HepG2 (cell line): Measurements from ENCODE around the gene GRB2. TPM values are rescaled to one million over a fixed set of nuclear protein-coding genes. Genes with fewer than 3 reads are reported as not detected.

Source experiments
- CREB1 ChIP-seq, 2 experiments: fragments of 450-650 bp in 1 of 2; IDR thresholded peaks; 2 replicates each; pipeline ENCODE4 v1.6.1; 2016 to 2017; ENCODE audit warnings: control low read depth in 1 of 2, mild to moderate bottlenecking in 1 of 2, missing compliant biosample characterization in 1 of 2, missing genetic modification characterization in 1 of 2
- PHF8 ChIP-seq: sonication (generic); formaldehyde crosslinking; IDR thresholded peaks from 2 replicates; pipeline ENCODE4 v1.5.0; 2020; ENCODE audit warnings: missing genetic modification reagents
- PLRG1 ChIP-seq: fragments of 450-650 bp; conservative IDR thresholded peaks from 2 replicates; pipeline ENCODE4 v1.6.1; 2016
- SMARCE1 ChIP-seq: fragments of 450-650 bp; IDR thresholded peaks from 2 replicates; pipeline ENCODE4 v1.6.1; 2017; ENCODE audit warnings: borderline replicate concordance
- TBX2 ChIP-seq: sonication (generic); formaldehyde crosslinking; IDR thresholded peaks from 2 replicates; pipeline ENCODE4 v1.5.0; 2020; ENCODE audit warnings: missing genetic modification reagents, mild to moderate bottlenecking, borderline replicate concordance
- TCF7L2 ChIP-seq: IDR thresholded peaks from 2 replicates; pipeline ENCODE4 v1.6.1; 2011; ENCODE audit warnings: mild to moderate bottlenecking, low read depth, low read length, moderate library complexity
- TEAD3 ChIP-seq: optimal IDR thresholded peaks from 2 replicates; pipeline ENCODE3; 2016; ENCODE audit warnings: borderline replicate concordance
- ZFP62 ChIP-seq: sonication (generic); formaldehyde crosslinking; IDR thresholded peaks from 2 replicates; pipeline ENCODE4 v1.4.0; 2020; ENCODE audit warnings: missing genetic modification reagents
- ZFP82 ChIP-seq: sonication (generic); formaldehyde crosslinking; IDR thresholded peaks from 2 replicates; pipeline ENCODE4 v1.5.1; 2020; ENCODE audit warnings: mild to moderate bottlenecking, missing genetic modification reagents, borderline replicate concordance
- ZFP90 ChIP-seq: sonication (generic); formaldehyde crosslinking; IDR thresholded peaks from 2 replicates; pipeline ENCODE4 v1.8.0; 2022; ENCODE audit warnings: missing genetic modification reagents, mild to moderate bottlenecking, inconsistent platforms, borderline replicate concordance
- ZNF12 ChIP-seq: sonication (generic); formaldehyde crosslinking; IDR thresholded peaks from 2 replicates; pipeline ENCODE4 v1.5.0; 2020; ENCODE audit warnings: missing genetic modification reagents
- ZNF354B ChIP-seq: sonication (generic); formaldehyde crosslinking; IDR thresholded peaks from 2 replicates; pipeline ENCODE4 v1.8.0; 2022; ENCODE audit warnings: mild to moderate bottlenecking, missing genetic modification reagents
- polyA plus RNA-seq, 8 experiments: library from polyadenylated mRNA; depleted of rRNA in 3 of 8; stranded (reverse) in 7 of 8; unstranded in 1 of 8; fragments of >200 nt; fragmentation: Illumina TruSeq in 4 of 8; extraction: Trizol in 4 of 8; gene quantifications; 2 replicates each; pipeline versions ENCODE4 v1.2.1 to v1.2.3, GENCODE V29; 2011 to 2016; ENCODE audit warnings: low read depth in 4 of 8, missing spikeins in 1 of 8, mixed read lengths in 1 of 8; ENCODE audit not compliant: insufficient read depth in 1 of 8
- total RNA-seq, 5 experiments: library from RNA; depleted of rRNA; stranded (reverse); fragments of >200 nt; fragmentation: Illumina TruSeq; extraction: Trizol; gene quantifications; 2 replicates each; pipeline ENCODE4 v1.2.3, GENCODE V29; 2016; ENCODE audit warnings: low read depth in 1 of 5
- TF ChIP-seq, protein P1 (sequence below): sonication (generic); formaldehyde crosslinking; IDR thresholded peaks from 2 replicates; pipeline ENCODE4 v1.5.1; 2020; ENCODE audit warnings: missing genetic modification reagents, mild to moderate bottlenecking, borderline replicate concordance
- TF ChIP-seq, protein P2 (sequence below): sonication (generic); formaldehyde crosslinking; IDR thresholded peaks from 2 replicates; pipeline ENCODE4 v1.4.0; 2020; ENCODE audit warnings: mild to moderate bottlenecking, low read depth, missing genetic modification reagents
- TF ChIP-seq, protein P3 (sequence below): sonication (generic); formaldehyde crosslinking; IDR thresholded peaks from 2 replicates; pipeline ENCODE4 v1.5.0; 2020; ENCODE audit warnings: missing genetic modification reagents
- TF ChIP-seq, protein P4 (sequence below): IDR thresholded peaks from 2 replicates; pipeline ENCODE4 v1.6.1; 2016
- TF ChIP-seq, protein P5 (sequence below): sonication (generic); formaldehyde crosslinking; IDR thresholded peaks from 2 replicates; pipeline ENCODE4 v1.5.0; 2020; ENCODE audit warnings: missing genetic modification reagents
- TF ChIP-seq, protein P6 (sequence below): sonication (generic); formaldehyde crosslinking; IDR thresholded peaks from 2 replicates; pipeline ENCODE4 v1.9.0; 2021; ENCODE audit warnings: missing genetic modification reagents, borderline replicate concordance

GRB2 gene
- total and polyA plus RNA-seq, 2 of the 13 experiments (the other 11 are each of a cell fraction or from before 2014, with no cell fraction given), result 84.6 to 92.3 TPM

DNA sequence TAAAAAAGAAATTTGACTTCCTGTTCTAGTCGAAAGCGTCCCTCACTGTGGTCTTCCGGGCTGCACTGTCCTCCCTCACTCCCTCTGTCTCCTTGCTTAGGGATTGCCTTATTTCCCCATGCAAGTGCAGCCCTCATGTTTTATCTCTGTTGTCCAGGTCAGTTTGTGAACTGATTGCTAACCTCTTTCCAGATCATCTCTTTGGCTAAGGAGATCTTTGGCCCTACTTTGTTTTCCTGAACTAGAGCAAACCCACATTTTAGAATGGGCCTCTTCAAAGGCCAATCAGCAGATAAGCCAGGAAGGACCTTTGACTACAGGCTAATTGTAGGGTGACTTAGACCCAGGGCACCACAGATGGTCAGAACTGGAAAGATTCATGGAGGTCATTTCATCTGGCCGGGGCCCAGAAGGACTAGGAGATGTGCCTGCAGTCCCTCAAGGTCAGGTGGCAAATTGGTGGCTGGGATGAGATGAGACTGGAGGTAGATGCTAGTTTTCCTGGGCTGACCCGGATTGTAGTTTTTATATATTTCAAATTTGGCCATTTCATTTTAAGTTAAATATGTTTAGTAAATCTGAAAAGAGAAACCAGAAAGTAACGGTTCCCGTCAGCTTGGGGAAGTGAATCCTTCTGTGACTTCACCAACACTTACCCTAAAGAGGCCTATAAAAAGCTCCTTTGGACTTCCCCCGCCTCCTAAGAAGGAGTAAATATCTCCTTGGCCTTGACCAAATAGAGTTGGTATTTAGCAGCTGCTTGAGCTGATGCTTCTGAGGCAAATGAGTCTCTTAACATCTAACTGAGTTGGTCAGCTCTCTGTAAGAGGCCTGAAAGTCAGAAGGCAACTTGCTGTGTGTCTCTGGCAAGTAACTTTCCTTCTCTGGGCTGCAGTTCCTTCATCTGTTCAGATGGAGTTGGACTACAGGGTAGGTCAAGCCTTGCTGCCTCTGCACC lies 110.0 kb downstream of the GRB2 start (continued):
- no peak for TF ChIP-seq ZNF354B (CRISPR knock-in tag)
- TF ChIP-seq, protein P1, sequence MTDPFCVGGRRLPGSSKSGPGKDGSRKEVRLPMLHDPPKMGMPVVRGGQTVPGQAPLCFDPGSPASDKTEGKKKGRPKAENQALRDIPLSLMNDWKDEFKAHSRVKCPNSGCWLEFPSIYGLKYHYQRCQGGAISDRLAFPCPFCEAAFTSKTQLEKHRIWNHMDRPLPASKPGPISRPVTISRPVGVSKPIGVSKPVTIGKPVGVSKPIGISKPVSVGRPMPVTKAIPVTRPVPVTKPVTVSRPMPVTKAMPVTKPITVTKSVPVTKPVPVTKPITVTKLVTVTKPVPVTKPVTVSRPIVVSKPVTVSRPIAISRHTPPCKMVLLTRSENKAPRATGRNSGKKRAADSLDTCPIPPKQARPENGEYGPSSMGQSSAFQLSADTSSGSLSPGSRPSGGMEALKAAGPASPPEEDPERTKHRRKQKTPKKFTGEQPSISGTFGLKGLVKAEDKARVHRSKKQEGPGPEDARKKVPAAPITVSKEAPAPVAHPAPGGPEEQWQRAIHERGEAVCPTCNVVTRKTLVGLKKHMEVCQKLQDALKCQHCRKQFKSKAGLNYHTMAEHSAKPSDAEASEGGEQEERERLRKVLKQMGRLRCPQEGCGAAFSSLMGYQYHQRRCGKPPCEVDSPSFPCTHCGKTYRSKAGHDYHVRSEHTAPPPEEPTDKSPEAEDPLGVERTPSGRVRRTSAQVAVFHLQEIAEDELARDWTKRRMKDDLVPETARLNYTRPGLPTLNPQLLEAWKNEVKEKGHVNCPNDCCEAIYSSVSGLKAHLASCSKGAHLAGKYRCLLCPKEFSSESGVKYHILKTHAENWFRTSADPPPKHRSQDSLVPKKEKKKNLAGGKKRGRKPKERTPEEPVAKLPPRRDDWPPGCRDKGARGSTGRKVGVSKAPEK (CRISPR knock-in tag), result peak; percentile 20; the same call in 1 of the 2 replicates
- TF ChIP-seq, protein P2, sequence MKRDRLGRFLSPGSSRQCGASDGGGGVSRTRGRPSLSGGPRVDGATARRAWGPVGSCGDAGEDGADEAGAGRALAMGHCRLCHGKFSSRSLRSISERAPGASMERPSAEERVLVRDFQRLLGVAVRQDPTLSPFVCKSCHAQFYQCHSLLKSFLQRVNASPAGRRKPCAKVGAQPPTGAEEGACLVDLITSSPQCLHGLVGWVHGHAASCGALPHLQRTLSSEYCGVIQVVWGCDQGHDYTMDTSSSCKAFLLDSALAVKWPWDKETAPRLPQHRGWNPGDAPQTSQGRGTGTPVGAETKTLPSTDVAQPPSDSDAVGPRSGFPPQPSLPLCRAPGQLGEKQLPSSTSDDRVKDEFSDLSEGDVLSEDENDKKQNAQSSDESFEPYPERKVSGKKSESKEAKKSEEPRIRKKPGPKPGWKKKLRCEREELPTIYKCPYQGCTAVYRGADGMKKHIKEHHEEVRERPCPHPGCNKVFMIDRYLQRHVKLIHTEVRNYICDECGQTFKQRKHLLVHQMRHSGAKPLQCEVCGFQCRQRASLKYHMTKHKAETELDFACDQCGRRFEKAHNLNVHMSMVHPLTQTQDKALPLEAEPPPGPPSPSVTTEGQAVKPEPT, result no peak
- no peak for TF ChIP-seq SMARCE1
- TF ChIP-seq ZFP62 (CRISPR knock-in tag), result no peak
- TF ChIP-seq ZFP90 (CRISPR knock-in tag), result peak; percentile 21; the same call in 1 of the 2 replicates
- no peak; the same call in 1 of the 2 replicates for TF ChIP-seq TCF7L2
- TF ChIP-seq, protein P3, sequence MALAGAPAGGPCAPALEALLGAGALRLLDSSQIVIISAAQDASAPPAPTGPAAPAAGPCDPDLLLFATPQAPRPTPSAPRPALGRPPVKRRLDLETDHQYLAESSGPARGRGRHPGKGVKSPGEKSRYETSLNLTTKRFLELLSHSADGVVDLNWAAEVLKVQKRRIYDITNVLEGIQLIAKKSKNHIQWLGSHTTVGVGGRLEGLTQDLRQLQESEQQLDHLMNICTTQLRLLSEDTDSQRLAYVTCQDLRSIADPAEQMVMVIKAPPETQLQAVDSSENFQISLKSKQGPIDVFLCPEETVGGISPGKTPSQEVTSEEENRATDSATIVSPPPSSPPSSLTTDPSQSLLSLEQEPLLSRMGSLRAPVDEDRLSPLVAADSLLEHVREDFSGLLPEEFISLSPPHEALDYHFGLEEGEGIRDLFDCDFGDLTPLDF, result no peak
- TF ChIP-seq ZFP82 (CRISPR knock-in tag), result peak; percentile 36; the same call in 1 of the 2 replicates
- TF ChIP-seq TEAD3 (CRISPR knock-in tag), result peak; percentile 58
- peak; percentile 95 for TF ChIP-seq TBX2
- TF ChIP-seq ZNF12 (CRISPR knock-in tag), result 0 out of 2 replicates have a peak, but pooled peaks have one; percentile 24
- no peak for TF ChIP-seq PLRG1
- no peak for TF ChIP-seq CREB1 (IDR thresholded peaks at IDR 0.05)
- TF ChIP-seq CREB1 (CRISPR knock-in tag; IDR thresholded peaks at IDR 0.05), result peak; percentile 87
- TF ChIP-seq PHF8 (CRISPR knock-in tag), result no peak
- TF ChIP-seq, protein P4, sequence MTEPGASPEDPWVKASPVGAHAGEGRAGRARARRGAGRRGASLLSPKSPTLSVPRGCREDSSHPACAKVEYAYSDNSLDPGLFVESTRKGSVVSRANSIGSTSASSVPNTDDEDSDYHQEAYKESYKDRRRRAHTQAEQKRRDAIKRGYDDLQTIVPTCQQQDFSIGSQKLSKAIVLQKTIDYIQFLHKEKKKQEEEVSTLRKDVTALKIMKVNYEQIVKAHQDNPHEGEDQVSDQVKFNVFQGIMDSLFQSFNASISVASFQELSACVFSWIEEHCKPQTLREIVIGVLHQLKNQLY, result peak; percentile 69
- TF ChIP-seq, protein P5, sequence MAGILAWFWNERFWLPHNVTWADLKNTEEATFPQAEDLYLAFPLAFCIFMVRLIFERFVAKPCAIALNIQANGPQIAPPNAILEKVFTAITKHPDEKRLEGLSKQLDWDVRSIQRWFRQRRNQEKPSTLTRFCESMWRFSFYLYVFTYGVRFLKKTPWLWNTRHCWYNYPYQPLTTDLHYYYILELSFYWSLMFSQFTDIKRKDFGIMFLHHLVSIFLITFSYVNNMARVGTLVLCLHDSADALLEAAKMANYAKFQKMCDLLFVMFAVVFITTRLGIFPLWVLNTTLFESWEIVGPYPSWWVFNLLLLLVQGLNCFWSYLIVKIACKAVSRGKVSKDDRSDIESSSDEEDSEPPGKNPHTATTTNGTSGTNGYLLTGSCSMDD, result no peak
- TF ChIP-seq, protein P6, sequence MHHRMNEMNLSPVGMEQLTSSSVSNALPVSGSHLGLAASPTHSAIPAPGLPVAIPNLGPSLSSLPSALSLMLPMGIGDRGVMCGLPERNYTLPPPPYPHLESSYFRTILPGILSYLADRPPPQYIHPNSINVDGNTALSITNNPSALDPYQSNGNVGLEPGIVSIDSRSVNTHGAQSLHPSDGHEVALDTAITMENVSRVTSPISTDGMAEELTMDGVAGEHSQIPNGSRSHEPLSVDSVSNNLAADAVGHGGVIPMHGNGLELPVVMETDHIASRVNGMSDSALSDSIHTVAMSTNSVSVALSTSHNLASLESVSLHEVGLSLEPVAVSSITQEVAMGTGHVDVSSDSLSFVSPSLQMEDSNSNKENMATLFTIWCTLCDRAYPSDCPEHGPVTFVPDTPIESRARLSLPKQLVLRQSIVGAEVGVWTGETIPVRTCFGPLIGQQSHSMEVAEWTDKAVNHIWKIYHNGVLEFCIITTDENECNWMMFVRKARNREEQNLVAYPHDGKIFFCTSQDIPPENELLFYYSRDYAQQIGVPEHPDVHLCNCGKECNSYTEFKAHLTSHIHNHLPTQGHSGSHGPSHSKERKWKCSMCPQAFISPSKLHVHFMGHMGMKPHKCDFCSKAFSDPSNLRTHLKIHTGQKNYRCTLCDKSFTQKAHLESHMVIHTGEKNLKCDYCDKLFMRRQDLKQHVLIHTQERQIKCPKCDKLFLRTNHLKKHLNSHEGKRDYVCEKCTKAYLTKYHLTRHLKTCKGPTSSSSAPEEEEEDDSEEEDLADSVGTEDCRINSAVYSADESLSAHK (CRISPR knock-in tag), result no peak
